ENCODE measurements around the gene ANAPC10. TPM values are rescaled to one million over a fixed set of nuclear protein-coding genes. Genes with fewer than 3 reads are reported as not detected.

ANAPC10 gene
- total RNA-seq, 4 donors from 2014 or later = 22.3 to 66.6 (median 31.1) TPM

- Histone ChIP-seq H3K27me3 (no peaks in the 10 kb centered on the region), H3K4me3 (no peak overlapping the region), H3K27ac (no peak overlapping the region), H3K9me3 (peaks cover 0 to 37% (median 0%) of the 10 kb centered on the region in 3 donors), H3K4me1 (no peaks in the 10 kb centered on the region), H3K36me3 (no peaks in the 10 kb centered on the region)
- no peak for ATAC-seq
- WGBS, 2 donors (ENCODE audit: low coverage in 1 of 2) = 92% methylated on average over 4 of the region's 4 CpGs
- no peak for TF ChIP-seq POLR2A (IDR thresholded peaks at IDR 0.05)
- no peak for TF ChIP-seq POLR2AphosphoS5 (IDR thresholded peaks at IDR 0.05)
- no peak for TF ChIP-seq CTCF (IDR thresholded peaks at IDR 0.05)
- no peak for TF ChIP-seq EP300 (IDR thresholded peaks at IDR 0.05)
Measured at GRCh38 chr4:144962300-144962699, 135.7 kb downstream of the ANAPC10 start.

DNA sequence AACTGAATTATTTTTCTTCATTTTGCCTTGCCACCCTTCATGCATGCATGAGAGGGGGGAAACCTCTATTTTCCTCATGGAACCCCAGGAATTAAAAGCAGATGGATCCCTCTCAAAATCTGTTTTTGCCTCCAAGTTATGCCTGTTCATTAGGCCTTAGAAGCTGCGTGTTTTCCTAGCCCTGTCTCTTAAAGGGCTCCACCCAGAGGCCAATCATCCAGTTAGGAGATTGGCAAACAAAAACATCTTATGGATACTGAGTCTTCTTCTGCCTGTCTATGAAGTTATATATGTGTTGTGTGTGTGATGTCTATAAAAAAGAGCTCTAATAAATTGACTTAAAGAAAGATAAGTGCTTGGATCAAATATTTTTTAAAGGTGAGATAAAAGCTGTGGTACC, 142.9 kb downstream of the ANAPC10 start:
- no peak overlapping the region for H3K4me3 ChIP-seq
- ATAC-seq = no peak
- 40% methylated on average over 1 of the region's 1 CpG; no CpG with 5 or more reads in 1 of the 2 donors for WGBS, 2 donors (ENCODE audit: low coverage in 1 of 2)
- H3K4me1 ChIP-seq = no peaks in the 10 kb centered on the region
- no peak for TF ChIP-seq EP300 (IDR thresholded peaks at IDR 0.05)
- TF ChIP-seq CTCF (IDR thresholded peaks at IDR 0.05) = no peak
- TF ChIP-seq POLR2A (IDR thresholded peaks at IDR 0.05) = no peak
- no peak for TF ChIP-seq POLR2AphosphoS5 (IDR thresholded peaks at IDR 0.05)
- no peaks in the 10 kb centered on the region for H3K27me3 ChIP-seq
- no peaks in the 10 kb centered on the region for H3K36me3 ChIP-seq
- H3K27ac ChIP-seq = no peak overlapping the region
- H3K9me3 ChIP-seq = peaks cover 0 to 73% (median 0%) of the 10 kb centered on the region in 3 donors

GRCh38 chr4:144954230-144954629, 143.8 kb downstream of the ANAPC10 start:
- H3K27ac ChIP-seq = no peak overlapping the region
- WGBS, 2 donors (ENCODE audit: low coverage in 1 of 2) = 71% methylated on average over 1 of the region's 1 CpG; no CpG with 5 or more reads in 1 of the 2 donors
- no peak overlapping the region for H3K4me3 ChIP-seq
- peaks cover 0 to 65% (median 0%) of the 10 kb centered on the region in 3 donors for H3K9me3 ChIP-seq
- ATAC-seq = no peak
- no peaks in the 10 kb centered on the region for H3K4me1 ChIP-seq
- H3K27me3 ChIP-seq = no peaks in the 10 kb centered on the region
- H3K36me3 ChIP-seq = no peaks in the 10 kb centered on the region
- TF ChIP-seq EP300 (IDR thresholded peaks at IDR 0.05) (no peak), CTCF (IDR thresholded peaks at IDR 0.05) (no peak), POLR2A (IDR thresholded peaks at IDR 0.05) (no peak), POLR2AphosphoS5 (IDR thresholded peaks at IDR 0.05) (no peak)

GRCh38 chr4:144948421-144948820, 149.6 kb downstream of the ANAPC10 start:
- Histone ChIP-seq H3K4me3 (no peak overlapping the region), H3K27me3 (no peaks in the 10 kb centered on the region), H3K9me3 (peaks cover 0 to 21% (median 0%) of the 10 kb centered on the region in 3 donors), H3K27ac (no peak overlapping the region), H3K4me1 (no peaks in the 10 kb centered on the region), H3K36me3 (no peaks in the 10 kb centered on the region)
- 76 to 85% methylated on average over 5 of the region's 5 CpGs for WGBS, 2 donors (ENCODE audit: low coverage in 1 of 2)
- ATAC-seq = no peak
- TF ChIP-seq CTCF (IDR thresholded peaks at IDR 0.05) (no peak), EP300 (IDR thresholded peaks at IDR 0.05) (no peak), POLR2A (IDR thresholded peaks at IDR 0.05) (no peak), POLR2AphosphoS5 (IDR thresholded peaks at IDR 0.05) (no peak)

DNA sequence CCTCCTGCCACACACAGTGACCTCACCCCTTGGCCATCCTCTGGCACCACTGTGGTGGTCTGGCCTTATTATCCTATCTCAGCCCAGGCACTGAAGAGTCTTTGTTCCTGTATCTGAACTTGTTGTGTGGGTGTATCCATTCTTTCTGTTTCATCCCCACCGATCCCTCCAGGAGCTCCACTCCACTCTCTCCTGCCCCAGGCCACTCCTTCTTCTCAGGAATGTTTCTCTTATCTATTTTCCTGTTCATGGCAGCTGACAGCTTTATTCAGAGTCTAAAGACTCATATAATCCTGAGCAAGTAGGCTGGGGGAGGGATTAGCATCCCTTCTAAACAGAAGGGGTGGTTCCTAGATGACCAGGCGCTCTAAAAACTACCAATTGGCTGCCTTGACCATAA, 150.0 kb downstream of the ANAPC10 start:
- no peak for ATAC-seq
- peaks cover 0 to 17% (median 0%) of the 10 kb centered on the region in 3 donors for H3K9me3 ChIP-seq
- H3K27me3 ChIP-seq = no peaks in the 10 kb centered on the region
- H3K27ac ChIP-seq = no peak overlapping the region
- no peak for TF ChIP-seq CTCF (IDR thresholded peaks at IDR 0.05)
- H3K4me3 ChIP-seq = no peak overlapping the region
- WGBS, 2 donors (ENCODE audit: low coverage in 1 of 2) = 57 to 70% methylated on average over 2 of the region's 2 CpGs
- no peaks in the 10 kb centered on the region for H3K4me1 ChIP-seq
- no peaks in the 10 kb centered on the region for H3K36me3 ChIP-seq

Other genes with a start within 250 kb of the ANAPC10 start
- 10 to 100 TPM; 32.4 to 74.9 (median 43.7) TPM for gene ABCE1, start 115 bp upstream of the ANAPC10 start, total RNA-seq
- 10 to 100 TPM; 27.3 to 53.1 (median 39.1) TPM for gene OTUD4, start 82.4 kb upstream of the ANAPC10 start, total RNA-seq

Measured in gastroesophageal sphincter (tissue), 4 donors.